SU-DHL-6 (cell line): Measurements from ENCODE around the gene SIX4.

Source experiments
- H2AFZ ChIP-seq: fragments of 200-600 bp; sonication (generic); 2 replicates; pipeline ENCODE4 v1.6.1; 2014; ENCODE audit warnings: low read depth, mild to moderate bottlenecking, moderate library complexity, mixed read lengths, antibody characterized with exemption, low read length; ENCODE audit not compliant: severe bottlenecking
- H3F3A ChIP-seq: fragments of 200-600 bp; shearing (Covaris generic); 2 replicates; pipeline ENCODE4 v1.6.0; 2016; ENCODE audit warnings: antibody characterized with exemption, mild to moderate bottlenecking; ENCODE audit not compliant: insufficient read depth
- H3K27ac ChIP-seq: fragments of 200-600 bp; sonication (generic); 2 replicates; pipeline ENCODE4 v1.5.1; 2016; ENCODE audit warnings: low read depth, mild to moderate bottlenecking, low read length, moderate library complexity, mixed read lengths
- H3K27me3 ChIP-seq: fragments of 200-600 bp; sonication (generic), shearing (Covaris generic); 2 replicates; pipeline ENCODE4 v1.6.0; 2014; ENCODE audit warnings: mild to moderate bottlenecking, low read length
- H3K36me3 ChIP-seq: fragments of 200-600 bp; sonication (generic); 2 replicates; pipeline ENCODE4 v1.6.1; 2014; ENCODE audit warnings: mild to moderate bottlenecking, low read length, mixed read lengths
- H3K4me2 ChIP-seq: fragments of 300-600, 200-600 bp; shearing (Covaris generic), sonication (generic); 2 replicates; pipeline ENCODE4 v1.6.0; 2014; ENCODE audit warnings: low read length, low read depth, mild to moderate bottlenecking; ENCODE audit not compliant: poor library complexity, severe bottlenecking
- H3K4me3 ChIP-seq: fragments of 200-600 bp; sonication (generic); 2 replicates; pipeline ENCODE4 v1.5.1; 2014; ENCODE audit warnings: antibody characterized with exemption, low read length, mild to moderate bottlenecking, mixed read lengths; ENCODE audit not compliant: insufficient read depth, poor library complexity, severe bottlenecking
- H3K79me2 ChIP-seq: fragments of 200-600 bp; sonication (generic); 2 replicates; pipeline ENCODE4 v1.6.1; 2014; ENCODE audit warnings: mild to moderate bottlenecking, low read length, moderate library complexity; ENCODE audit not compliant: insufficient read depth
- H3K9ac ChIP-seq: fragments of 200-600 bp; sonication (generic); 2 replicates; pipeline ENCODE4 v1.7.0; 2014; ENCODE audit warnings: mild to moderate bottlenecking, low read length
- H3K9me2 ChIP-seq: fragments of 200-600 bp; sonication (generic); replicated peaks from 2 replicates; pipeline ENCODE4 v1.6.1; 2014; ENCODE audit warnings: low read length; ENCODE audit not compliant: insufficient read depth
- H3K9me3 ChIP-seq: fragments of 200-600 bp; sonication (generic); 2 replicates; pipeline ENCODE4 v1.6.1; 2014; ENCODE audit warnings: low read length, mixed read lengths; ENCODE audit not compliant: insufficient read depth
- H4K20me1 ChIP-seq: fragments of 200-600 bp; sonication (generic); 2 replicates; pipeline ENCODE4 v1.6.1; 2014; ENCODE audit warnings: low read depth, mild to moderate bottlenecking, antibody characterized with exemption, low read length, moderate library complexity, mixed read lengths
- EZH2phosphoT487 ChIP-seq: fragments of 200-600 bp; sonication (generic), shearing (Covaris generic); conservative IDR thresholded peaks from 2 replicates; pipeline ENCODE4 v1.6.1; 2018; ENCODE audit warnings: mild to moderate bottlenecking, antibody characterized with exemption, low read length, moderate library complexity, mixed read lengths
- TF ChIP-seq, protein P1 (sequence below): fragments of 200-600 bp; sonication (generic); IDR thresholded peaks from one replicate; pipeline ENCODE4 v1.5.1; 2017; ENCODE audit warnings: antibody characterized with exemption, mild to moderate bottlenecking, low read length, moderate library complexity; ENCODE audit not compliant: insufficient read depth, poor library complexity, severe bottlenecking

Gene SIX4

GRCh38 chr14:60677701-60678100, 46.5 kb downstream of the SIX4 start:
- H3F3A ChIP-seq, result no peaks in the 10 kb centered on the region
- no peaks in the 10 kb centered on the region for H3K36me3 ChIP-seq
- no peak overlapping the region for H3K4me3 ChIP-seq
- no peak overlapping the region for H3K4me2 ChIP-seq
- H3K9ac ChIP-seq, result no peak overlapping the region
- H3K27ac ChIP-seq, result no peak overlapping the region
- H4K20me1 ChIP-seq, result no peaks in the 10 kb centered on the region
- H3K27me3 ChIP-seq, result no peaks in the 10 kb centered on the region
- no peaks in the 10 kb centered on the region for H3K9me3 ChIP-seq
- H3K9me2 ChIP-seq, result no peaks in the 10 kb centered on the region
- TF ChIP-seq, protein P1, sequence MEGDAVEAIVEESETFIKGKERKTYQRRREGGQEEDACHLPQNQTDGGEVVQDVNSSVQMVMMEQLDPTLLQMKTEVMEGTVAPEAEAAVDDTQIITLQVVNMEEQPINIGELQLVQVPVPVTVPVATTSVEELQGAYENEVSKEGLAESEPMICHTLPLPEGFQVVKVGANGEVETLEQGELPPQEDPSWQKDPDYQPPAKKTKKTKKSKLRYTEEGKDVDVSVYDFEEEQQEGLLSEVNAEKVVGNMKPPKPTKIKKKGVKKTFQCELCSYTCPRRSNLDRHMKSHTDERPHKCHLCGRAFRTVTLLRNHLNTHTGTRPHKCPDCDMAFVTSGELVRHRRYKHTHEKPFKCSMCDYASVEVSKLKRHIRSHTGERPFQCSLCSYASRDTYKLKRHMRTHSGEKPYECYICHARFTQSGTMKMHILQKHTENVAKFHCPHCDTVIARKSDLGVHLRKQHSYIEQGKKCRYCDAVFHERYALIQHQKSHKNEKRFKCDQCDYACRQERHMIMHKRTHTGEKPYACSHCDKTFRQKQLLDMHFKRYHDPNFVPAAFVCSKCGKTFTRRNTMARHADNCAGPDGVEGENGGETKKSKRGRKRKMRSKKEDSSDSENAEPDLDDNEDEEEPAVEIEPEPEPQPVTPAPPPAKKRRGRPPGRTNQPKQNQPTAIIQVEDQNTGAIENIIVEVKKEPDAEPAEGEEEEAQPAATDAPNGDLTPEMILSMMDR, result no peak
- TF ChIP-seq EZH2phosphoT487, result no peak
- no peak overlapping the region for H2AFZ ChIP-seq
- H3K79me2 ChIP-seq, result no peaks in the 10 kb centered on the region

DNA sequence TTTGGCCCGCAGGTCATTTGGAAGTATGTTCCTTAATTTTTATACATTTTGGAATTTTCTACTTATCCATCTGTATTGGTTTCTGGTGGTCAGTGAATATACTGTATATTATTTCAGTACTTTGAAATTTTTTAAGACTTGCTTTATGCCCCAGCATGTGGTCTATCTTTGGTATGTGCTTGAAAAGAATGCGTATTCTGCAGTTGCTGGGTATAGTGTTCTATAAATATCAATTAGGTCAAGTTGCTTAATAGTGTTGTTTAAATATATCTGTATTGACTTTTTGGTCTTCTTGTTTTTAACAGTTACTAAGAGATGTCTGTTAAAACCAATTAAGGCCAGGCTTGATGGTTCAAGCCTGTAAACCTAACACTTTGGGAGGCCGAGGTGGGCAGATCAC, 53.2 kb downstream of the SIX4 start:
- Histone ChIP-seq H3K4me3 (no peak overlapping the region), H3K4me2 (no peak overlapping the region), H3K36me3 (no peaks in the 10 kb centered on the region), H4K20me1 (no peaks in the 10 kb centered on the region), H2AFZ (no peak overlapping the region), H3K9me2 (no peaks in the 10 kb centered on the region), H3K27ac (no peak overlapping the region), H3K79me2 (no peaks in the 10 kb centered on the region), H3K27me3 (no peaks in the 10 kb centered on the region), H3F3A (no peaks in the 10 kb centered on the region), H3K9me3 (no peaks in the 10 kb centered on the region), H3K9ac (no peak overlapping the region)
- TF ChIP-seq EZH2phosphoT487, result no peak
- TF ChIP-seq, protein P1, result no peak

DNA sequence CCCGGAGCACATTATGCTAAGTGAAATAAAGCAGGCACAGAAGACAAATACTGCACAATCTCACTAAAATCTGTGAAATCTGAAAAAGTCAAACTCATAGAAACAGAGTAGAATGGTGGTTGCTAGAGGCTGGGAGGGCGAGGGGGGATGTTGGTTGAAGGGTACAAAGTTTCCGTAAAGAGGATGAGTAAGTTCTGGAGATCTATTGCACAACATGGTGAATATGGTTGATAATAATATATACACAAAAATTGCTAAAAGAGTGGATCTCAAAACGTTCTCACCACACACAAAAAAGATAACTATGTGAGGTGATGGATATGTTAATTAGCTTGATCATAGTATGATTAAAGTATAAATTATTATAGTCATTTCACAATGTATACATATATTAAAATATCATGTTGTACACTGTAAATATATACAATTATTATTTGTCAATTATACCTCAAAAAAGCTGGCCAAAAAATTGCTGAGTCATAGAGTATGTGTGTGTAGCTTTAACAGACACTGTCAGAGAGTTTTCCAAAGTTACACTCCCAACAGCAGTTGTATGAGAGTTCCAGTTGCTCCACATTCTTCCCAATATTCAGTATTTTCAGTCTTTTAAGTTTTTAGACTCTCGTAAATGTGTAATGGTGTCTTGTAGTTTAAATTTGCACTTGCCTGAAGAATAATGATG, 55.6 kb downstream of the SIX4 start:
- no peaks in the 10 kb centered on the region for H4K20me1 ChIP-seq
- no peak overlapping the region for H3K4me2 ChIP-seq
- no peaks in the 10 kb centered on the region for H3K9me2 ChIP-seq
- H2AFZ ChIP-seq, result no peak overlapping the region
- no peaks in the 10 kb centered on the region for H3K79me2 ChIP-seq
- TF ChIP-seq, protein P1, result no peak
- no peak for TF ChIP-seq EZH2phosphoT487
- no peaks in the 10 kb centered on the region for H3K36me3 ChIP-seq
- H3K4me3 ChIP-seq, result no peak overlapping the region
- no peak overlapping the region for H3K9ac ChIP-seq
- H3K27ac ChIP-seq, result no peak overlapping the region
- no peaks in the 10 kb centered on the region for H3K9me3 ChIP-seq
- no peaks in the 10 kb centered on the region for H3K27me3 ChIP-seq
- no peaks in the 10 kb centered on the region for H3F3A ChIP-seq
